ENCODE data around the gene PREX1.

Gene PREX1

DNA sequence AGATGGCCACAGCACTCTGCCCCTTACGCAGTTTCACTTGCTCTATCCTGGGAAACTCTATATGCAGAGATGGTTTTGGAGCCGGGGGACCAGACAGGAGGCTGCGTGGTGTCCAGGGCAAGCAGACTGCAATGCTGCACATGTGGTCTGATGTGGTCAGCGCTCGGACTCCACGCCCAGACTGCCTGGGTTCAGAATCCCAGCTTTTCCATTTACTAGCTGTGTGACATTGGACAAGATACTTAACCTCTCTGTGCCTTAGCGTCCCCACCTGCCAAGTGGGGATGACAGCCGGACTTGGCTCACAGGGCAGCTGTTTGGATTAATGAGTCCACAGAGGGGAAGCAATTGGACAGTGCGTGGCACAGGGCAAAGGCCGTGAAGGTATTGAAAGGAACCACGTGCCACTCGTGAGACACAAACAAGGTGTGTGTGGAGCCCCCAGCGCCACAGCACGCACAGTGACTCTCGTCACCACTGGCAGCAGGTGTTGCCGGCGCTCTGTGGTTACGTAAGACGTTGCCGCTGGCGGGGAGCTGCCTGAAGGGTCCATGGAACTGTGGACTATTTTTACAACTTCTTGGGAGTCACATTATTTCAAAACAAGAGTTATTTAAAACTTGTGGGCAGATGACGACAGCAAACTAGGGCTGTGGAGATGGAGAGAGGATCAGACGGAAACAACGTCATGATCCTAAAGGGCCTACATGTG is 201.4 kb downstream of the PREX1 start:
- no peak for DNase-seq (ENCODE audit: extremely low read depth in 1 of 2, low read depth in 1 of 2)

GRCh38 chr20:48625136-48625900 is 202.5 kb downstream of the PREX1 start:
- no peak for DNase-seq (ENCODE audit: extremely low read depth in 1 of 2, low read depth in 1 of 2)

DNA sequence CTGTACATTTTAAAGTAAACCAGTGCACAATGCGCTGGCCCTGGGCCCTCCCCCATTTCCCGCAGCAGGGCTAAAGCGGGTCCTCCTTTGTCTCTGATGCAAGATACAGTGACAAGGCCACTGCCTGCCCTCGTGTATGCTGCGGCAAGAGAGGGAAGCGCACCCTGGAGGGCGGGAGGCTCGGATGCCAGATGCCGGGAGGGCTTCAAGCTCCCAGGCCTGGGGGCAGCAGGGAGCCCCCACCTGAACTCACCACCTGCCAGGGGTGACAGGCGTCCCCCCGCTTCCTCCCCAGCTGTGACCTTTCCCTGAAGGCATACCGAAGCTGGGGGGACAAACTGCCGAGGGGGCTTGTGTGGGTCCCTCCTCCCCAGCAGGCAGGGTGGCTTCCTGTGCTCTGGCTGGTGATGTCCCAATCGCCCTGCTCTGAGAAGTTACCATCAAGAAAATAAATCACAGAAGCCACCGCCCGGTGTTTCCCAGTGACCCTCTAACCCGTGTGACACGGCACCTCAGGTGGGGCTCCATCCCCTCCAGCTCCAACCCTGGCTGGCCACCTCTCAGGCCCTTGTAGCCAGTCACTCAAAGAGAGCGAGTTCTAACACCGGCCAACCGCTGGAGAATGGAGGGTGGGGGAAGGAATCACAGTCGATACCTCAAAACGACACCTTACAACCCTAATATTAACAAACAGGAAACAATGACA is 203.3 kb downstream of the PREX1 start:
- DNase-seq (ENCODE audit: extremely low read depth in 1 of 2, low read depth in 1 of 2), result no peak

DNA sequence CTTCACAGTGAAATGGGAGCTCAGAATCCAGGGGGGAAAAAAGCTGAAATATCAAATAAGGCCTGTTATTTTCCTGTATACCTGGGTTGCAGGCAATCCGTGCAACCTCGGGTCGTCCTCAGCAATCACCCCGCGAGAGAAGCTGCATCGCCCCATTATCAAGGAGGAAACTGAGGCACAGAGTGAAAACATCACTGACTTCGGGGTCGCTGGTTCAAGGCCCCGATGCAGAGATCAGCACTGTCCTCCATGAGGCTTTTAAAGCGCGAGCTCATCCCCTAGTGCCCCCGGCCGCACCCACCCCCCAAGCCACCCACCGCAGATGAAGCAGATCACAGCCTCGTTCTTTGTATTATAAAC is 203.9 kb downstream of the PREX1 start:
- DNase-seq (ENCODE audit: extremely low read depth in 1 of 2, low read depth in 1 of 2), result no peak

DNA sequence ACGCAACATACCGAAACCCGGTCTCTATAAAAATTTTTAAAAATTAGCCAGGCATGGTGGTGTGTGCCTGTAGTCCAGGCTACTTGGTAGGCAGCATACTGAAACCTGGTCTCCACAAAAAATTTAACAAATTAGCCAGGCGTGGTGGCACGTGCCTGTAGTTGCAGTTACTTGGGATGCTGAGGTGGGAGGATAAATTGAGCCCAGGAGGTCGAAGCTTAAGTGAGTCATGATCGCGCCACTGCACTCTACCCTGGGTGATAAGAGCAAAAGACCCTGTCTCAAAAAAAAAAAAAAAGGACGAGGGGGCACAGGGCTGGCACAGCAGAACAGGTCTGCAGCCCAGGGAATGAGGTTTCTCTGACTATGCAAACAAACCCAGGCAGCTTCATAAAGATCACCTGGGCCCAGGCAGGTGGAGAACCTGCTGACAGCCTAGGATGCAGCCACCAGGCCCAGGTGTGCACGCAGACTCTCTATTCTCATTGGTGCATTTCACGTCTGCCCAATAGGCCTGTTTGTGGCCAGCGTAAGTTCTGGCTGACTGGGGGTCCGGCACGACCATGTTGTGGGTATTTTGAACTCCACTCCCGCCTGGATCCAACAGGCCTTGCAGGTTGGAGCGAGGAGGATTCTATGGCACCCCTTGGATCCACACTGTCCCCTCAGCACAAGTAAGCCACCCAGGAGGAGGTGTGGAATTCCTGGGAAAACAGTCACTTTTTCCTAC is 204.5 kb downstream of the PREX1 start:
- DNase-seq (ENCODE audit: extremely low read depth in 1 of 2, low read depth in 1 of 2), result no peak

DNA sequence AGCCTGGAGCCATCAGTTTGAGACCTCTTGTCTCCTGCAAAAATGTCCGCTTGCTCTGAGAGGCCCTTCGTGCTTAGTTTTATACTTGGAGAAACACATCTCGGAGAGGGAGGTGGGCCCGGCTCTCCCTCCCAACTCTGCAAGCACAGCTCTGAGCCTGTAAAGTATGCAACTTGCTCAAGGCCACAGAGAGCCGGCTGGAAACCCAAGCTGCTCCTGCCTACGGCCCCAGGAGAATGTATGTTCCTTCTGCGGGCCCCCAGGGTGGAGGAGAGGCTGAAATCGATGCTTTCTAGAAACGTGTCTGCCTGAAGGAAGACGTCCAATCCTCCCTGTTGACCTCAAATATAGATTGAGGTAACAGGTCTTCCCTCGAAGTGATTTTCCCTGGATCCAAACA is 205.4 kb downstream of the PREX1 start:
- DNase-seq (ENCODE audit: extremely low read depth in 1 of 2, low read depth in 1 of 2), result no peak

GRCh38 chr20:48621376-48622078 is 206.3 kb downstream of the PREX1 start:
- no peak for DNase-seq (ENCODE audit: extremely low read depth in 1 of 2, low read depth in 1 of 2)

GRCh38 chr20:48620507-48621375 is 207.1 kb downstream of the PREX1 start:
- DNase-seq (ENCODE audit: extremely low read depth in 1 of 2, low read depth in 1 of 2), result peak; percentile 47 to 49

GRCh38 chr20:48620154-48620506 is 207.7 kb downstream of the PREX1 start:
- DNase-seq (ENCODE audit: extremely low read depth in 1 of 2, low read depth in 1 of 2), result no peak

DNA sequence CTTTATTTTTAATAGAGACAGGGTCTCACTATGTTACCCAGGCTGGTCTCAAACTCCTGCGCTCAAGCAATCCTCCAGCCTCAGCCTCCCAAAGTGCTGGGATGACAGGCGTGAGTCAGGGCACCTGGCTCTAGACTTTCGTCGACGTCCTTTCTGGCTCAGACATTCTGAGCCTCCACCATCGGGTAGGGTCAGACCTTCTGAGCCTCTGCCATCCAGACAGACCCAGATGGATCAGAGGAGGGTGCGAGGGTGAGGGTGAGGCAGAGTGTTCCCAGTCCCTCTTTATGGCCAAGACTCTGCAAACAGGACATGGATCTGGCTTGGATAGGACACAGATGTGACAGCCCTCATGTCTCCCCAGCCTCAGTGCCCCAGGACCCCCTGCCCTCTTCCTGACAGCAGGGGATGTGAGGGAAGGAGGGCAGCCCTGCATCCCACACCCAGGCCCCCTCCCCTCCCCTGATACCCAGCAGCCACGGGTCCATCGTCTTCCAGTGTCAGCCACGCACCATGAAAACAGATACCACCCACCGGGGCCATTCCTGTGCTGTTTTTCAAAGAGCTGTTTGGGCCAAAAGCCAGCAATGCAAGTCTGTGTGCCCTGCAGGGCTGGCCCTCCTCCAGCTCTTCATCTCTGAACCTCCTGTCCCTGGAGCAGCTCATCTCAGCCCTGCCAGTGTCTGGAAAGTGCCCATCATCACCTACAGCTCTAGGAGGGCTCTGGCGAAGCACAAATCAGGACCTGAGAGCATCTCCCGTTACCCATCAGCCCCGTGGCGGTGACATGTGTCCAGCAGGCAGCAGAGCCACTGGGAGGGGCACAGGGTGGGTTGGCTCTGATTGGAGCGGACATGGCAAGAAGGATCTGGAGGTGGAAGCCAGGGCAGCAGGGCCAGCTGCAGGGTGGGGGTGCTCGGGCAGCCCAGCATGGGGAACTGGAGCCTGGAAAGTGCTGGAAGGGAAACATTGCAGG is 208.4 kb downstream of the PREX1 start:
- no peak for DNase-seq (ENCODE audit: extremely low read depth in 1 of 2, low read depth in 1 of 2)

GRCh38 chr20:48618631-48619030 is 209.2 kb downstream of the PREX1 start:
- no peak for DNase-seq (ENCODE audit: extremely low read depth in 1 of 2, low read depth in 1 of 2)

DNA sequence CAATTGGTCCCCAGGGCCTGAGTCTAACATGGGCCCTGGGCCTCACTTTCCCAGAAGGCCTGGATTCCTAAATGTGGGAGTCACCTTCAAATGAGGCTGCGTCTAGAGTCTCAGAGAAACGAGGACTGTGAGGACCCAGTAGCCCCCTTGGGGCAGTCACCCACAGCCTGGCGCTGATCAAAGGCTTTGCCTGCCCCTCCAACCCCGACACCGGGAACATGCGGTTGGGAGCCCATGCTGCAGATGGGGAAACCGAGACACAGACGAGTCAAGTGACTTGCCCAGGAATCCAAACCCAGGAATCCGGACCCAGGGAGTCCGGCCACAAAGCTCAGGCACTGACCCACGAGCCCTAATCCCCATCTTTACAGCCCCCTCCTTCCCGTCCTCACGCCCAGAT is 209.7 kb downstream of the PREX1 start:
- no peak for DNase-seq (ENCODE audit: extremely low read depth in 1 of 2, low read depth in 1 of 2)

DNA sequence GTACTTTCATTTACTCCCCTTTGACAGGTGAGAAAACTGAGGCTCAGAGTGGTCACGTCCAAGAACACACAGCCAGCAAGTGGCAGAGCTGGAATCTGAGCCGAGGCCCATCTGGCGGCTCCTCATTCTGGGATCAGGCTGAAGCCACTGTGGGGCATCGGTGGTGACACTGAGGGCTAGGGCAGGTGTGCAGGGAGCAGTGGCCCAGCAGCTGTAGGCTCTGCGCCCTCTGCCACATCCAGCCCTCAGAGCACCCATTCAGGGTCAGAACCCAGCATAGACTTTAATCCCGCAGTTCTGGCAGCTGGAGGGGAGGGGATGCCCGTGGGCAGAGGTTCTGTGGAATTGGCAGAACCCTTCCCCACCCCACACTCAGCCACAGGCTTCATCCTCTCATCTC is 210.3 kb downstream of the PREX1 start:
- DNase-seq (ENCODE audit: extremely low read depth in 1 of 2, low read depth in 1 of 2), result no peak

DNA sequence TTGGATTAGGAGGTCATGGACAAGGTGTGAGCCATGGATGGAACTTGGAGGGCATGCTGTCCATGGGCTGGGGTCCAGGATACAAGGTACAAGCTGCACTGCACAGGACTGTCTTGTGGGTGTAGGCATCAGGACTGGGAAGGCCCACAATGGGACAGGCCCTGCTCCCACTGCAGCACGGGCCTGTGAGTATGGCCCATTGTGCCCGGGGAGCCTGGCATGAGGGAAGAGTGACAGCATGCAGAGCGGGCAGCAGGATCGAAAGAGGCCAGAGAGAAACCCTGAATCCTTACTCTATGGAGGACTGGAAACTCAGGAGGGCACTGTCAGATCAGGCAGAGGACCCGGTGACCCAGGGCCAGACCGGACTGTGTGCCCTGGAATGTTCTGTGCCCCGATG is 211.3 kb downstream of the PREX1 start:
- DNase-seq (ENCODE audit: extremely low read depth in 1 of 2, low read depth in 1 of 2), result no peak

DNA sequence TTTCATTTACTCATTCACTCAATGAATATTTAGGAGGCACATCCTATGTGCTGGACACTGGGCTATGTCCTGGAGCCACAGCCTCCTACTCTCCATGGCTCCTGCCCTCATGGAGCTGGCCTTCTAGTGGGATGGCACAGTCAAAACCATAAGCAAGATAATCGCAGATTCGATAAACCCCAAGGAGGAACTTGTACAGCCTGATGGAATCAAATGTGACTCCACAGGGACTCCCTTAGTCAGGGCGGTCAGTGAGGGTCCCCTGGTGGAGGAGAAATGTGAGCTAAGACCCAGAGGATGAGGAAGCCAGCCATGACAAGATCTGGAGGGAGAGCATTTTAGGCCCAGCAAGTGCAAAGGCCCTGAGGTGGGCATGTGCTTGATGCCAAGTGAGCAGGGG is 211.9 kb downstream of the PREX1 start:
- DNase-seq (ENCODE audit: extremely low read depth in 1 of 2, low read depth in 1 of 2), result no peak

- DNase-seq (ENCODE audit: extremely low read depth in 1 of 2, low read depth in 1 of 2), result no peak
Measured at GRCh38 chr20:48614593-48615274, 213.1 kb downstream of the PREX1 start.

GRCh38 chr20:48613926-48614325 is 213.9 kb downstream of the PREX1 start:
- no peak for DNase-seq (ENCODE audit: extremely low read depth in 1 of 2, low read depth in 1 of 2)

- DNase-seq (ENCODE audit: extremely low read depth in 1 of 2, low read depth in 1 of 2), result no peak
Measured at GRCh38 chr20:48612335-48612734, 215.5 kb downstream of the PREX1 start.
